Glomerular visceral epithelial cell (primary cell): ENCODE measurements around the gene ZFAND5.

Experiments
- DNase-seq: peaks from one replicate; pipeline ENCODE4 v3.0.0-alpha.2; 2016; ENCODE audit errors: extremely low spot score

ZFAND5 gene, protein sequence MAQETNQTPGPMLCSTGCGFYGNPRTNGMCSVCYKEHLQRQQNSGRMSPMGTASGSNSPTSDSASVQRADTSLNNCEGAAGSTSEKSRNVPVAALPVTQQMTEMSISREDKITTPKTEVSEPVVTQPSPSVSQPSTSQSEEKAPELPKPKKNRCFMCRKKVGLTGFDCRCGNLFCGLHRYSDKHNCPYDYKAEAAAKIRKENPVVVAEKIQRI

DNA sequence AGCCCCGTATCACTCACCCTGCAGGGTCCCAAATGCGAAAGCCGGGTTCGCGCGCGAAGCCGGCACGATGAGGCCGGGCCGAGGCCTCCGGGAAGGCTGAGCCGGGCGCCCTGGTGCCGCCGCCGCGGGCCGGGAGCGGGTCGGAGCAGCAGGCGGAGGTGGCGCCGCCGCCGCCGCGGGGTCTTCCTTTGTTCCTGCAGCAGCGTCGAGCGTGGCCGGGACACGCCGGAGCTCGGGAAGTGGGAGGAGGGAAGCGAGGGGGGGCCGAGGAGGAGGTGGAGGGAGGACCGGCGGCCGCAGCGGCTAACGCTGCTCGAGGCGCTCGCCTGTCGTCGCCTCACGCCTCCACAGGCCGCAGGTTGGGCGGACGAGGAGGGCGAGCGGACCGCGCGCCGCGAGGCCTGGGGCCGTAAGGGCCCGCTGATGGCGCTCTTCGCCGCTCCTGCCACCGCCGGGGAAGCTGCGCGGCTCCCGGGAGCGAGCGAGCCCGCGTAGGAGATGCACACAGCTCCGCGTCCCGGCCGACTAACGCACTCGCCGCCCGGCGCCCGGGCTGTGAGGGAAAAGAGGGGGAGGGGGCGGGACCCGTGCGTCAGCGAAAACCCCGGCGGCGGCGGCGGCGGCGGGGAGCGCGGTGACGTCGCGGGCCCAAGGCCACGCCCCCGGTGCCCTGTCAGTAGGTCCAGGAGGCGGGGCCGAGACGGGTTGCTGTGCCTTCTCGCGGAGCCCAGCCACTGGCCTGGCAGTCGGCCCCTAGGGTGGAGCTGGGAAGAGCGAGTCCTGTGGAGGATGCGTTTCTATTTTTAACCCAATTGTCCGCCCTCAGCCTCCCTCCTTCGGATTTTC is at the start of gene ZFAND5:
TSS of gene ZFAND5 (minus strand) at position 530 of the 846 bp plus-strand sequence. CDS start 4,430 bp downstream, outside the sequence.
- DNase-seq = peak; percentile 99

GRCh38 chr9:72412483-72413040 is 47.6 kb upstream of the ZFAND5 start:
- no peak for DNase-seq

DNA sequence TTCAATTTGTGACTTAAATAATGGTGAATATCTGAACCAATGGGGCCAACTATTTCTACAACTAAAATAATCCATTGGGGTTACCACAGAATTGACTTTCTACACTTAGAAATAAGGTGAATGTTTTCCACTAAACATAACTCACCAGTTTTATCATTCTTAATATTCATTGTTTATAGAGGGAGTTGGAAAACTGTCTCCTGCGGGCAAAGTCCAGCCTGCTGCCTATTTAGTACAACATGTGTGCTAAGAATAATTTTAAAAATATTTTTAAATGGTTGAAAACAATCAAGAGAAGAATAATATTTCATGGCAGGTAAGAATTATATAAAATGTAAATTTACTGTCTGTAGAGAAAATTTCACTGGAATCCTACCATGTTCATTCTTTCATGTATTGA is 45.2 kb upstream of the ZFAND5 start:
- no peak for DNase-seq

DNA sequence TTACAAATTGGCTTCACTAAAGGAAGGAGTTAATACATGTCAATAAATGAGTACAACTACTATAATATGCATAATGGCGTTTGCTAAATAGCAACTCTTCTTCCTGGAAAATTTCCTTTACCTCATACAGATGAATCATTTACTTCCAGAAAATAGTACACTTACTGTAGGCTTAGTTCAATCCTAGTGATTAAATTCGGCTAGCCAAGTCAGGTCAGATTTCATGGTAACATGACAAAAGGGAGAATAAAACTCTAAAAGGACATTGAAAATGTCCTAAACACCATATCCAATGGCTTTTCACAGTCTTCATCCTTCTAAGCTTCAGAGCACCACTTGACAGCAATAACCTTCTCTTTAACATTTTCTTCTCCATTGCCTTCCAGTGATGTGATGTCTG is 42.1 kb upstream of the ZFAND5 start:
- no peak for DNase-seq

- DNase-seq = no peak
Measured at GRCh38 chr9:72402744-72403143, 37.7 kb upstream of the ZFAND5 start.

DNA sequence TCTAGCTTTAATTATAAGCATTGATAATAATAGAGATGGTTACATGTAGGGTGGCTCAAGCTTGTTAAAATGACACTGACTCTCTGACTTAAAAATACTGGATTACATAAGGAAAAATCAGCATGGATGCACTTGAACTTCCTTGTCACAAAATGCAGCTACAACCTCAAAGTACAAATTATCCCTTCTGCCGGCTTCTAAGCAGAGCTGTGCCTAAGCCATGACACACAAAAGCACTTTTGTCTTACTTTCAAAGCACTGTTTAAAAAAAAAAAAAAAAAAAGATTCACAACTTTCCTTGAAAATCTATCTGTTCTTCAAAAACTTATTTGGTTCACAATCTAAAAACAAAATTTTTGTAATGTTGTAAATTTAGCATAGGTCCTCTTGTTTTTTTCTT is 36.4 kb upstream of the ZFAND5 start:
- no peak for DNase-seq

DNA sequence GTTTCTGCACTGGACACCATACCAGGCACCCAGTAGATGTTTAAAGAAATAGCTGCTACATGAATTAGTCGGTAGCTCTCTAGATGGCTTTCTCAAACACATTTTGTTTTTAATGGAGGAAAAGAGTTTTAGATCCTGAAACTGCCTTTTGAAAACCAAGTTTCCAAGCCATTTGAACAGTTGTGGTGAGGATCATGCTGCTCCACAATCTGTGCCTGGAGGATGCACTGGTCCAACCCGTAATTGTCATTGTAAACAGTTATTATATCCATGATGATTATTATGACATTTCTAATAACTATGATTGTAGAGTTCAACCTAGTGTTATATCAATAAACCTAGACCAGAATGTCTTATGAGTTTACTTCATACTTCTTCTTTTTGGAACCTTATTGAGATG is 35.9 kb upstream of the ZFAND5 start:
- no peak for DNase-seq

GRCh38 chr9:72399391-72399790 is 34.4 kb upstream of the ZFAND5 start:
- no peak for DNase-seq

GRCh38 chr9:72396247-72397091 is 31.5 kb upstream of the ZFAND5 start:
- no peak for DNase-seq

DNA sequence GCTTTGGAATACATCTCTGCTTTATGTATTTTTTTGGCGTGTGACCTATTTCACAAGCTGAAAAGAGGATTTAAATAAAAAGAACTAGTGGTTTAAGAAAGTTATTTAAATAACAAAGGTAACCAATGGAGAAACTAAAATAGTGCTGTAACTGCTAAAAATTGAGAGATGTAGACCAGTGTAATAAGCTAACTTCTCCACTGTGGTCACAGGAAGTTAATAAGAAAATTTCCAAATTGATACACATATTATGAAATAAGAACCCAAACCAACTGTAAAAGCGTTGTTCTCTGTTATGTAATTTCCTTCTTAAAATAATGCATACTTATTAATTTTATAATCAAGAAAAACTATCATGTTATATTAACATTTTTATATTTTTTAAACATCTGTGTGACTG is 29.1 kb upstream of the ZFAND5 start:
- DNase-seq = no peak

- DNase-seq = no peak
Measured at GRCh38 chr9:72390907-72391306, 25.9 kb upstream of the ZFAND5 start.

DNA sequence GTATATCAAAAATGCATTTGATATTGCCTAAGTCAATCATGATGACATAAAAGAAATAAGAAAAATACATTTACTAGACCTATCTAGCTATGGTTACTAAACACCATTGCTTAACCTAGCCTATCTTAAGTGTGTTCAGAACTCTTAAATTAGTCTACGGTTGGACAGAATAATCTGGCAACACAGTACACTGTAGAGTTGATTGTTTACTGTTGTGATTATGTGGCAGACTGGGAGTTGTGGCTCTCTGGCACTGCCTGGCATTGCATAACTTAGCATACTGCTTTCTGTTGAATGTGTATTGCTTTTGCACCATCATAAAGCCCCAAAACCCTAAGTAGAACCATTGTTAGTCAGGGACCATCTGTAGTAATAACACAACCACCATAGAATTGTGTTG is 21.2 kb upstream of the ZFAND5 start:
- no peak for DNase-seq

GRCh38 chr9:72384710-72385485 is 19.9 kb upstream of the ZFAND5 start:
- DNase-seq = no peak

- peak; percentile 61 for DNase-seq
Measured at GRCh38 chr9:72383978-72384709, 19.1 kb upstream of the ZFAND5 start.

GRCh38 chr9:72382405-72382804 is 17.4 kb upstream of the ZFAND5 start:
- DNase-seq = no peak

DNA sequence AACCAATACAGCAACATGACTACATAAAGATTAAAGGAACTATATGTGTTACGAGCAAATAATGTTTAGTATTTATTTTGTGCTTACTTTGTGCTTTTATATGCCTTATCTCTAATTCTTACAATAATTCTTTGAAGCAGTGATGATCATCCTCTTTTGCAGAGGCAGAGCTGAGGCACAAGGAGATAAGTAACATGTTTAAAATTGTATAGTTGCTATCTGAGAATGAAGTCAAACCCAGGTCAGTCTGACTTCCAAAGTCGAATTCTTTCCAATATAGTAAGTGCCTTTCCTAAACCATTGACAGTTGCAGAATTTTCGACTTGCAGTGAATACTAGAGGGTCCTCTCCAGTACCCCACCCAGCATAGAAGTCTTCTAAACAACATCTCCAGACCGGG is 12.0 kb upstream of the ZFAND5 start:
- DNase-seq = no peak

DNA sequence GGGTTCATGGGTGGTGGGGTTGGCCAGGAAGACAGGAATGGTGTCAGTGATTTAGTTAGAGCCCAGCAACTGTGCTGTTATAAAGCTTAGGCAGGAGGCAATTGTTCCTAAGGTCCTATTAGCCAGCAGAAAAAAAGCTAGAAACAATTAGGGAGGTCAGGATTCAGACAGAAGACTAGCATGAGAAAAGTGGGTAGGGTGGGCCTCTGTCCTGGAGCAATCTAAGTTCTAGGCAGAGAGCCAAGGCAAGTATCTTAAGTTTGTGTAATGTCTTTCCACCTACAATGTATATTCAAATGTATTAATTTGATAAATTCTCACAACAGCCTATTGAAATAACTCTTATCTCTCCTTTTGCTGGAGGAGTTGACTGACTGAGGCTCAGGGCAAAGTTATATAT is 6.1 kb upstream of the ZFAND5 start:
- DNase-seq = no peak

DNA sequence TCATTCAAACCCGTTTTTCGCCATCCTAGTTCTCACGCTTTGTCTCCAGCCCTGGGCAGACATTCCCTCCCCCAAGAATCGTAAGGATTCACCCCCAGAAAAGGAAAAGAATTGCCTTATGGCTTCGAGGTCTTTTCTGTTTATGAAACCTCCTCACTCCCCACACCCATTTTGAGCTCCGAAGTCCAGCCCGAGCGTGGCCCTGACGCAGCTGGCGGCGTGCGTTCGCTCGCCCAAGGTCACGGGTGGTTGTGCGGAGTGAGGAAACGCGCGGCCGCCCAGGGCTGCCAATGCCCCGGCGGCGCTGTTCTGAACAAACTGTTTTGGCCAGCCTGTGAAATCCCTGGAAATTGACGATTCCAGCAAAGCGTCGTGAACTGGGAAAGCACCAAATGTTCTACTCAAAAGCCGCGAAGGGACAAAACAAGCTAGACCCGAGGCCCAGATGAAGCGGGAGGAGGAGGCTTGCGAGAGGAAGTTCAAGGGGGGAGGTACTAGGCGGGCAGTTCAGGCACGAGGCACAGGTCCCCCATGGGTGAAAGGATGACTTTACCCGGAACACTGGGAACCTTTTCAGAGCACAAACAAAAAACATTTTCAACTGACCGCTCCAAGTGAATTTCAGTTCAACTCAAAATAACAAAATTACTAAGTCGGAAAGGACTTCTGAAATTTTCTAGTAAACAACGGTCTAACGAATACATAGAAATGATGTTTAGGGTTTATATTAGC is 683 bp upstream of the ZFAND5 start:
- DNase-seq = peak; percentile 77

DNA sequence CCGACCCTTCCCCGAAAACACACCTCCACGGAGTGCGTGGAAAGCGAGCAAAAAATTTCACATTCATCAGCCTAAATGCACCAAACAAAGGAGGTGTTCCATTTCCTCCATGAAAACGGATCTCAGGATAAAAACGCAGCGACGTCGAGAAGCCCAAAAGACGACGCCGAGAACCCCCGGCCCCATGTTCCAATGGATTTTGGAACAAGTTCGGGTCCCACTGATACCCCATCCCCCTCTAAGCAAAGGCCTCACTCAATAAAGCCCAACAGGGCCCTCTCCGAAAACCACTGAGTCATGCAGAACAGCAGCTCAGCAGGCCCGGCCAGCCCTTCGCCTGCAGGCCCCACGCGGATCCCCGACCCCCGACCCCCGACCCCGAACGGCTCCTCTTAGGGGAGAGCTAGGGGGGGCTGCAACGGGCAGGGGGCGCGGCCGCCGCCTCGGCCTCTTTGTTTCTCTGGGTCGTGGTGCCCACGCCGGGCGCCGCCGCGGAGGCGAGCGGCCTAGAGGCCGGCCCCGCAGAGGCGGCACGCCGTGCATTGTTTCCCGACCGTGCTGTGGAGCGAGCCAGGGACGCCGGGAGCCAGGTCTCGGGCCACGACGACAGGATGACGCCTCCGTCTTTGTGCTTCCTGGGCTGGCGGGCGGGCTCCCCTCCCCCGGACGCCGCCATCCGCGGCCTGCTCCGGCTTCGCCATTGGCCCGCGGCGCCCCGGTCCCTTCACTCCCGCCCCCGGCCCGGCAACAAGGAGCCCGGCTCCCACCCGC is 915 bp downstream of the ZFAND5 start:
- DNase-seq = peak; percentile 65
